Stomach (tissue), 9 donors: Measurements from ENCODE around the gene CDH1. TPM values are rescaled to one million over a fixed set of nuclear protein-coding genes. Genes with fewer than 3 reads are reported as not detected.

ENCODE experiments used
- DNase-seq, 2 donors: peaks; one replicate each; pipeline versions ENCODE4 v3.0.0 to v3.0.0-alpha.2; 2013 to 2019
- H3K27ac ChIP-seq, 5 donors: fragments of 200-600 bp in 4 of 5; sonication (generic) in 4 of 5; one replicate each; pipeline ENCODE4 v1.5.1; 2013 to 2019; ENCODE audit warnings: mild to moderate bottlenecking in 1 of 5, moderate library complexity in 1 of 5
- H3K27me3 ChIP-seq, 3 donors: fragments of 200-600 bp; sonication (generic); one replicate each; pipeline ENCODE4 v1.5.1; 2017 to 2019; ENCODE audit warnings: mixed run types in 1 of 3
- H3K36me3 ChIP-seq, 4 donors: fragments of 200-600 bp; sonication (generic); 1 replicate in 3 of 4; 2 replicates in 1 of 4; pipeline ENCODE4 v1.5.1; 2016 to 2019
- H3K4me1 ChIP-seq, 4 donors: fragments of 200-600 bp; sonication (generic); one replicate each; pipeline ENCODE4 v1.5.1; 2016 to 2019
- H3K4me3 ChIP-seq, 4 donors: fragments of 200-600 bp; sonication (generic) in 3 of 4; one replicate each; pipeline ENCODE4 v1.5.1; 2016 to 2019; ENCODE audit warnings: mild to moderate bottlenecking in 1 of 4
- H3K9me3 ChIP-seq, 4 donors: fragments of 200-600 bp; sonication (generic); one replicate each; pipeline ENCODE4 v1.5.1; 2016 to 2019
- CTCF ChIP-seq, 7 experiments: fragments of 450-650 bp in 4 of 7; fragments of 200-600 bp in 3 of 7; sonication (generic) in 3 of 7; IDR thresholded peaks; one replicate each; pipeline ENCODE4 v1.5.1; 2016 to 2019; ENCODE audit warnings: antibody characterized with exemption in 7 of 7, control low read depth in 2 of 7, mild to moderate bottlenecking in 1 of 7
- EP300 ChIP-seq: sonication (generic); formaldehyde crosslinking; IDR thresholded peaks from one replicate; pipeline ENCODE4 v1.6.1; 2017; ENCODE audit warnings: antibody characterized with exemption
- POLR2A ChIP-seq, 4 donors: fragments of 450-650 bp; IDR thresholded peaks; one replicate each; pipeline ENCODE4 v1.6.1; 2016; ENCODE audit warnings: antibody characterized with exemption in 4 of 4, control low read depth in 2 of 4, mild to moderate bottlenecking in 1 of 4, moderate library complexity in 1 of 4
- POLR2AphosphoS5 ChIP-seq, 3 donors: sonication (generic); formaldehyde crosslinking; IDR thresholded peaks; one replicate each; pipeline ENCODE4 v1.6.1; 2016; ENCODE audit warnings: antibody characterized with exemption in 3 of 3
- WGBS, 5 donors: extraction: QIAGEN DNeasy Blood & Tissue Kit in 3 of 5; methylation state at CpG; one replicate each; pipeline versions ENCODE4 v1.1.5 to v1.1.7; 2013 to 2018; 5-methylcytosine and 5-hydroxymethylcytosine counted together
- intact Hi-C: fragments of 100-400 bp; cut with DNase I; formaldehyde crosslinking; loops from one replicate; pipeline ENCODE4 v1.15.1; 2023; ENCODE audit warnings: low total_unique reads
- polyA plus RNA-seq, 3 donors: library from polyadenylated mRNA; stranded (reverse); fragments of 200-250 nt; gene quantifications; one replicate each; pipeline ENCODE4 v1.2.3, GENCODE V29; 2013
- total RNA-seq, 5 donors: library from RNA; depleted of rRNA; stranded (reverse); fragments of >200 nt; gene quantifications; one replicate each; pipeline versions ENCODE4 v1.1.0 to v1.2.3, GENCODE V29; 2014 to 2016
- donor health status: healthy with polysubstance abuse.
- donor health status: Bipolar disorder and iron deficiency.
- donor health status: healthy.

The CDH1 gene
- total and polyA plus RNA-seq, 8 donors: 15.0 to 567 (median 132) TPM

GRCh38 chr16:68749432-68749831, 12.3 kb downstream of the CDH1 start:
- Histone ChIP-seq H3K27ac (peak overlapping the region in 2 of 5 donors; percentile 0 to 56), H3K27me3 (no peaks in the 10 kb centered on the region), H3K9me3 (no peaks in the 10 kb centered on the region), H3K4me3 (no peak overlapping the region), H3K4me1 (peaks cover 14 to 57% (median 34%) of the 10 kb centered on the region in 4 donors), H3K36me3 (no peaks in the 10 kb centered on the region)
- 49 to 68% (median 54%) methylated on average over 3 of the region's 3 CpGs for WGBS, 5 donors
- TF ChIP-seq EP300: no peak
- TF ChIP-seq POLR2A (IDR thresholded peaks at IDR 0.05): no peak
- no peak for TF ChIP-seq CTCF (IDR thresholded peaks at IDR 0.05)
- TF ChIP-seq POLR2AphosphoS5 (IDR thresholded peaks at IDR 0.05): no peak
- intact Hi-C loops: loop anchor here (10.0 kb wide), 1 partner anchor 45 kb away; no protein-coding TSS in a partner anchor
- no peak for DNase-seq

- Histone ChIP-seq H3K9me3 (no peaks in the 10 kb centered on the region), H3K4me1 (peaks cover 14 to 63% (median 34%) of the 10 kb centered on the region in 4 donors), H3K36me3 (no peaks in the 10 kb centered on the region), H3K27me3 (no peaks in the 10 kb centered on the region), H3K4me3 (no peak overlapping the region), H3K27ac (no peak overlapping the region)
- intact Hi-C loops: no loop called here
- DNase-seq: no peak
- WGBS, 5 donors: 67 to 82% (median 71%) methylated on average over 8 of the region's 8 CpGs
- no peak for TF ChIP-seq POLR2AphosphoS5 (IDR thresholded peaks at IDR 0.05)
Measured at GRCh38 chr16:68750193-68750695, 13.2 kb downstream of the CDH1 start.

- Histone ChIP-seq H3K4me1 (peaks cover 8 to 64% (median 31%) of the 10 kb centered on the region in 4 donors), H3K27ac (no peak overlapping the region), H3K4me3 (no peak overlapping the region), H3K9me3 (no peaks in the 10 kb centered on the region), H3K36me3 (no peaks in the 10 kb centered on the region), H3K27me3 (no peaks in the 10 kb centered on the region)
- intact Hi-C loops: no loop called here
- no peak for DNase-seq
- 94 to 99% (median 95%) methylated on average over 4 of the region's 4 CpGs for WGBS, 5 donors
- no peak for TF ChIP-seq EP300
- TF ChIP-seq POLR2A (IDR thresholded peaks at IDR 0.05): no peak
Measured at GRCh38 chr16:68751160-68751559, 14.1 kb downstream of the CDH1 start.

GRCh38 chr16:68752602-68753001, 15.5 kb downstream of the CDH1 start:
- Histone ChIP-seq H3K36me3 (no peaks in the 10 kb centered on the region), H3K27me3 (no peaks in the 10 kb centered on the region), H3K4me1 (peaks cover 4 to 64% (median 22%) of the 10 kb centered on the region in 4 donors), H3K4me3 (no peak overlapping the region), H3K9me3 (no peaks in the 10 kb centered on the region), H3K27ac (no peak overlapping the region)
- DNase-seq: no peak
- no peak for TF ChIP-seq CTCF (IDR thresholded peaks at IDR 0.05)
- no peak for TF ChIP-seq POLR2A (IDR thresholded peaks at IDR 0.05)
- no peak for TF ChIP-seq POLR2AphosphoS5 (IDR thresholded peaks at IDR 0.05)
- TF ChIP-seq EP300: no peak
- 47 to 70% (median 63%) methylated on average over 3 of the region's 3 CpGs for WGBS, 5 donors
- intact Hi-C loops: no loop called here

GRCh38 chr16:68754084-68754792, 17.1 kb downstream of the CDH1 start:
- intact Hi-C loops: no loop called here

More at GRCh38 chr16:68754084-68754792, 17.1 kb downstream of the CDH1 start:
- H3K27me3 ChIP-seq: no peaks in the 10 kb centered on the region
- H3K4me3 ChIP-seq: no peak overlapping the region
- H3K4me1 ChIP-seq: peaks cover 0 to 56% (median 20%) of the 10 kb centered on the region in 4 donors
- no peaks in the 10 kb centered on the region for H3K36me3 ChIP-seq
- peak overlapping the region; percentile 2 to 87 (median 67) for H3K27ac ChIP-seq
- no peak for TF ChIP-seq EP300
- no peak for TF ChIP-seq POLR2A (IDR thresholded peaks at IDR 0.05)
- TF ChIP-seq POLR2AphosphoS5 (IDR thresholded peaks at IDR 0.05): no peak
- no peak for TF ChIP-seq CTCF (IDR thresholded peaks at IDR 0.05)
- no peak for DNase-seq
- 64 to 73% (median 67%) methylated on average over 7 of the region's 7 CpGs for WGBS, 5 donors
- H3K9me3 ChIP-seq: no peaks in the 10 kb centered on the region
